ENCODE measurements around the gene CDH23.

CDH23 gene

DNA sequence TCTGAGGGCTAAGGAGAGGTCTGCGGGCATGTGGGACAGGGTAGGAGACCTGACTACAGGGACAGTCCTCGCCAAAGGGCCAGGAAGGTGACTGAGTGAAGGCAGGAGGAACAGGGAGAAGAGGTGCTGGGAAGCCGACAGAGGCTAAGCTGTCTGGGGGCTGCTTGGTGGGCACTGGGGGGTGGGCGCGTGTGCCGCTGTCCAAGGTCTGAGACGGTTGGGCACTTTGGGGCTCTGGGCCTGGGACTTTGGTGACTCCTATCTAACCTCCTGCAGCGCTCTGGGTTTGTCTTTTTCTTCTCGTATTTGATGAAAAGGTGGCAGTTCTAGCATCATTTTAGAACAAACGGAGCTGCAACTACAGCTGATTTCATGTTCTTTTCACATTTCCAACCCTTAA, 181.3 kb downstream of the CDH23 start:
- no peaks in the 10 kb centered on the region for H3K4me1 ChIP-seq (ENCODE audit: insufficient read depth, low read length)
- H3K27me3 ChIP-seq (ENCODE audit: control insufficient read depth in 1 of 2, insufficient read depth in 2 of 2, low read length in 2 of 2), result no peaks in the 10 kb centered on the region
- no peaks in the 10 kb centered on the region for H3K36me3 ChIP-seq (ENCODE audit: insufficient read depth, low read length)
- no peak overlapping the region for H3K9ac ChIP-seq (ENCODE audit: low read length)
- H3K27ac ChIP-seq (ENCODE audit: low read depth, low read length), result no peak overlapping the region
- no peak overlapping the region for H3K4me3 ChIP-seq (ENCODE audit: low read depth in 1 of 2, low read length in 2 of 2)
- no peaks in the 10 kb centered on the region for H3K9me3 ChIP-seq (ENCODE audit: low read length)

DNA sequence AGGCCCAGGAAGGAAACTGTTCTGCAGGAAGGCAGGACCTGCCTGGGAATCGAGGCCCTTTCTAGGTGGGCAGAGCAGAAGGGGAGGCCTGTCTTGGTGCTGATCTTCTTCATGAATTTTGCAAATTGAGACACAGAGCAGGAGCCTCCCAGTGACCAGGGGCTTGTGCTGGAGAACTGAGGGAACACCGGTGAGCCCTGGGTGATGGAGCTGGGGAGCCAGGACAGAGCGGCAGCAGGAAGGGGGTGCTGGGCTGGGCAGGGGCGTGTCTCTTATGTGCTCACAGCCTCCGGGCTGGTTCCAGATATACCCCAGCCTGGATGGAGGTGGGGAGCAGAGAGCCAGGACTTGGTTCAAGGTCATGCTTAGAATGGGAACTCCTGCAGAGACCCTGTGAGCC, 182.9 kb downstream of the CDH23 start:
- H3K9ac ChIP-seq (ENCODE audit: low read length), result no peak overlapping the region
- H3K27ac ChIP-seq (ENCODE audit: low read depth, low read length), result no peak overlapping the region
- H3K27me3 ChIP-seq (ENCODE audit: control insufficient read depth in 1 of 2, insufficient read depth in 2 of 2, low read length in 2 of 2), result no peaks in the 10 kb centered on the region
- no peak overlapping the region for H3K4me3 ChIP-seq (ENCODE audit: low read depth in 1 of 2, low read length in 2 of 2)
- no peaks in the 10 kb centered on the region for H3K9me3 ChIP-seq (ENCODE audit: low read length)
- no peaks in the 10 kb centered on the region for H3K36me3 ChIP-seq (ENCODE audit: insufficient read depth, low read length)
- H3K4me1 ChIP-seq (ENCODE audit: insufficient read depth, low read length), result no peaks in the 10 kb centered on the region

DNA sequence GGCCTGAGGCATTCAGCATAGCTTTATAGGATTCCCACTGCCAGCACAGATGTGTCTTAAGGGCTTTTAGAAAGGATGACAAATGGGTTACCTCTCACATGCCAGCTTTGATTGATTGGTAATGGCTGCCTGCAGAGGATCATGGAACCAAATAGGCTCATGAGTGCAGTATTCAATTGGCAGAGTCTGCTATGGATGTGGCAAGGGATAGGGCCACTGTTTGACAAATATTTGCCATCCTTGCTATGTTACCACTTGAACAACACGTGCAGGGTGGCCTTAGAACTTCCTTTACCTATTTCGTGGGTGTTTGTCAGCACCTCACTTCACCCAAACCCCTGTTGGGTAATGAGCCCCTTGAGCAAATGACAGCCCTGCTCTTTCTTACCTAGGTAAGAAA, 183.7 kb downstream of the CDH23 start:
- H3K36me3 ChIP-seq (ENCODE audit: insufficient read depth, low read length), result no peaks in the 10 kb centered on the region
- H3K27ac ChIP-seq (ENCODE audit: low read depth, low read length), result no peak overlapping the region
- H3K9me3 ChIP-seq (ENCODE audit: low read length), result no peaks in the 10 kb centered on the region
- no peak overlapping the region for H3K4me3 ChIP-seq (ENCODE audit: low read depth in 1 of 2, low read length in 2 of 2)
- no peaks in the 10 kb centered on the region for H3K4me1 ChIP-seq (ENCODE audit: insufficient read depth, low read length)
- H3K27me3 ChIP-seq (ENCODE audit: control insufficient read depth in 1 of 2, insufficient read depth in 2 of 2, low read length in 2 of 2), result no peaks in the 10 kb centered on the region
- H3K9ac ChIP-seq (ENCODE audit: low read length), result no peak overlapping the region

DNA sequence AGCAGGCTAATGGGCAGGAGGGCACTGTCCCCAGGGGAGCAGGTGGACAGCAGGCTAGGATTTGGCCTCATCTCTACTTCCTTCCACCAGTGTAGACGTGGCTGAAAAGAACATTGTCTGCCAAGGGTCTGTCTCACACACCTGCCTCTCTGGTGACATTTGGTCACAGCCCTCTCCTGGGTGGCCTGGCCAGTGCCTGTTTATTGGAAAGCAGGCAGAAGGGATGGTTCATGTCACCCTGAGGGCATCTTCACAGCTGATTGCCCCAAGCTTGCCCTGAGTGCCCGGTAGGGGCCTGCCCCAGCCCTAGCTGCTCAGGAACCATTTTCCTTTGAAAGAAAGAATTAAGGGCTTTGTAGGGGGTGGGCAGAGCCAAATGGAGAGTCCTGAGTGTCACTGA, 184.2 kb downstream of the CDH23 start:
- Histone ChIP-seq H3K9ac (ENCODE audit: low read length) (no peak overlapping the region), H3K4me1 (ENCODE audit: insufficient read depth, low read length) (no peaks in the 10 kb centered on the region), H3K36me3 (ENCODE audit: insufficient read depth, low read length) (no peaks in the 10 kb centered on the region), H3K9me3 (ENCODE audit: low read length) (no peaks in the 10 kb centered on the region), H3K4me3 (ENCODE audit: low read depth in 1 of 2, low read length in 2 of 2) (no peak overlapping the region), H3K27ac (ENCODE audit: low read depth, low read length) (no peak overlapping the region), H3K27me3 (ENCODE audit: control insufficient read depth in 1 of 2, insufficient read depth in 2 of 2, low read length in 2 of 2) (no peaks in the 10 kb centered on the region)

- Histone ChIP-seq H3K27ac (ENCODE audit: low read depth, low read length) (no peak overlapping the region), H3K36me3 (ENCODE audit: insufficient read depth, low read length) (no peaks in the 10 kb centered on the region), H3K4me3 (ENCODE audit: low read depth in 1 of 2, low read length in 2 of 2) (no peak overlapping the region), H3K27me3 (ENCODE audit: control insufficient read depth in 1 of 2, insufficient read depth in 2 of 2, low read length in 2 of 2) (no peaks in the 10 kb centered on the region), H3K4me1 (ENCODE audit: insufficient read depth, low read length) (no peaks in the 10 kb centered on the region), H3K9me3 (ENCODE audit: low read length) (no peaks in the 10 kb centered on the region), H3K9ac (ENCODE audit: low read length) (no peak overlapping the region)
These were observed 184.7 kb downstream of the CDH23 start for GRCh38 chr10:71581376-71581775.

DNA sequence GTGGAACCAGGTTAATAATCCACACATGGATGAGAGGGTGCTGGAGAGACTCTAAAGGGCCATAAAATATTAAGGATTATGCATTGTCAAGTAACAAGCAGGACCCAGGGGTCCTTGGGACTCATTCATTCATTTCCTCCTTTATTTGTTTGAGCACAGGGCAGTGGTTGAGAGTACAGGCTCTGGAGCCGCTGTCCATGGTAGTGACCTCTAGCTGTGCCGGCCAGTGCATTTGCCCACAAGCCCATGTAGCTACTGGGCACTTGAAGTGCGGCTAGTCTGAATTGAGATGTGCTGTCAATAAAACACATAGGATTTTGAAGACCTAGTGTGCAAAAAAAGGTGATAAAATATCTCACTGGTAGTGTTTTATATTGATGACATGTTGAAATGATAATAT, 185.3 kb downstream of the CDH23 start:
- Histone ChIP-seq H3K36me3 (ENCODE audit: insufficient read depth, low read length) (no peaks in the 10 kb centered on the region), H3K4me1 (ENCODE audit: insufficient read depth, low read length) (no peaks in the 10 kb centered on the region), H3K9me3 (ENCODE audit: low read length) (no peaks in the 10 kb centered on the region), H3K4me3 (ENCODE audit: low read depth in 1 of 2, low read length in 2 of 2) (no peak overlapping the region), H3K27ac (ENCODE audit: low read depth, low read length) (no peak overlapping the region), H3K9ac (ENCODE audit: low read length) (no peak overlapping the region), H3K27me3 (ENCODE audit: control insufficient read depth in 1 of 2, insufficient read depth in 2 of 2, low read length in 2 of 2) (no peaks in the 10 kb centered on the region)

- H3K4me3 ChIP-seq (ENCODE audit: low read depth in 1 of 2, low read length in 2 of 2), result no peak overlapping the region
- H3K36me3 ChIP-seq (ENCODE audit: insufficient read depth, low read length), result no peaks in the 10 kb centered on the region
- no peak overlapping the region for H3K27ac ChIP-seq (ENCODE audit: low read depth, low read length)
- H3K9ac ChIP-seq (ENCODE audit: low read length), result no peak overlapping the region
- no peaks in the 10 kb centered on the region for H3K9me3 ChIP-seq (ENCODE audit: low read length)
- no peaks in the 10 kb centered on the region for H3K4me1 ChIP-seq (ENCODE audit: insufficient read depth, low read length)
- no peaks in the 10 kb centered on the region for H3K27me3 ChIP-seq (ENCODE audit: control insufficient read depth in 1 of 2, insufficient read depth in 2 of 2, low read length in 2 of 2)
These were observed 186.1 kb downstream of the CDH23 start for GRCh38 chr10:71582506-71583475.

- H3K9me3 ChIP-seq (ENCODE audit: low read length), result no peaks in the 10 kb centered on the region
- H3K36me3 ChIP-seq (ENCODE audit: insufficient read depth, low read length), result no peaks in the 10 kb centered on the region
- no peak overlapping the region for H3K27ac ChIP-seq (ENCODE audit: low read depth, low read length)
- no peak overlapping the region for H3K9ac ChIP-seq (ENCODE audit: low read length)
- no peaks in the 10 kb centered on the region for H3K4me1 ChIP-seq (ENCODE audit: insufficient read depth, low read length)
- no peak overlapping the region for H3K4me3 ChIP-seq (ENCODE audit: low read depth in 1 of 2, low read length in 2 of 2)
- H3K27me3 ChIP-seq (ENCODE audit: control insufficient read depth in 1 of 2, insufficient read depth in 2 of 2, low read length in 2 of 2), result no peaks in the 10 kb centered on the region
These were observed 187.7 kb downstream of the CDH23 start for GRCh38 chr10:71584461-71584860.

- H3K27me3 ChIP-seq (ENCODE audit: control insufficient read depth in 1 of 2, insufficient read depth in 2 of 2, low read length in 2 of 2), result no peaks in the 10 kb centered on the region
- H3K36me3 ChIP-seq (ENCODE audit: insufficient read depth, low read length), result no peaks in the 10 kb centered on the region
- H3K9ac ChIP-seq (ENCODE audit: low read length), result no peak overlapping the region
- no peaks in the 10 kb centered on the region for H3K4me1 ChIP-seq (ENCODE audit: insufficient read depth, low read length)
- no peak overlapping the region for H3K4me3 ChIP-seq (ENCODE audit: low read depth in 1 of 2, low read length in 2 of 2)
- no peak overlapping the region for H3K27ac ChIP-seq (ENCODE audit: low read depth, low read length)
- no peaks in the 10 kb centered on the region for H3K9me3 ChIP-seq (ENCODE audit: low read length)
These were observed 188.3 kb downstream of the CDH23 start for GRCh38 chr10:71584902-71585563.

GRCh38 chr10:71585564-71586290, 189.0 kb downstream of the CDH23 start:
- H3K4me3 ChIP-seq (ENCODE audit: low read depth in 1 of 2, low read length in 2 of 2), result no peak overlapping the region
- no peak overlapping the region for H3K9ac ChIP-seq (ENCODE audit: low read length)
- H3K27ac ChIP-seq (ENCODE audit: low read depth, low read length), result no peak overlapping the region
- H3K27me3 ChIP-seq (ENCODE audit: control insufficient read depth in 1 of 2, insufficient read depth in 2 of 2, low read length in 2 of 2), result no peaks in the 10 kb centered on the region
- H3K9me3 ChIP-seq (ENCODE audit: low read length), result no peaks in the 10 kb centered on the region
- H3K36me3 ChIP-seq (ENCODE audit: insufficient read depth, low read length), result no peaks in the 10 kb centered on the region
- no peaks in the 10 kb centered on the region for H3K4me1 ChIP-seq (ENCODE audit: insufficient read depth, low read length)

- Histone ChIP-seq H3K27ac (ENCODE audit: low read depth, low read length) (no peak overlapping the region), H3K27me3 (ENCODE audit: control insufficient read depth in 1 of 2, insufficient read depth in 2 of 2, low read length in 2 of 2) (peaks cover 0 to 4% of the 10 kb centered on the region in 2 donors), H3K4me1 (ENCODE audit: insufficient read depth, low read length) (no peaks in the 10 kb centered on the region), H3K4me3 (ENCODE audit: low read depth in 1 of 2, low read length in 2 of 2) (no peak overlapping the region), H3K9ac (ENCODE audit: low read length) (no peak overlapping the region), H3K36me3 (ENCODE audit: insufficient read depth, low read length) (no peaks in the 10 kb centered on the region), H3K9me3 (ENCODE audit: low read length) (no peaks in the 10 kb centered on the region)
These were observed 191.3 kb downstream of the CDH23 start for GRCh38 chr10:71587941-71588573.
